Cardiac atrium fibroblast (primary cell): ENCODE measurements around the gene SRSF4. TPM values are rescaled to one million over a fixed set of nuclear protein-coding genes. Genes with fewer than 3 reads are reported as not detected.

Source experiments
- total RNA-seq: library from RNA; depleted of rRNA; stranded (reverse); fragments of >200 nt; gene quantifications from 2 replicates; pipeline ENCODE4 v1.2.3, GENCODE V29; 2015

SRSF4 gene
- 22.2 and 22.4 TPM in 2 replicates for total RNA-seq

DNA sequence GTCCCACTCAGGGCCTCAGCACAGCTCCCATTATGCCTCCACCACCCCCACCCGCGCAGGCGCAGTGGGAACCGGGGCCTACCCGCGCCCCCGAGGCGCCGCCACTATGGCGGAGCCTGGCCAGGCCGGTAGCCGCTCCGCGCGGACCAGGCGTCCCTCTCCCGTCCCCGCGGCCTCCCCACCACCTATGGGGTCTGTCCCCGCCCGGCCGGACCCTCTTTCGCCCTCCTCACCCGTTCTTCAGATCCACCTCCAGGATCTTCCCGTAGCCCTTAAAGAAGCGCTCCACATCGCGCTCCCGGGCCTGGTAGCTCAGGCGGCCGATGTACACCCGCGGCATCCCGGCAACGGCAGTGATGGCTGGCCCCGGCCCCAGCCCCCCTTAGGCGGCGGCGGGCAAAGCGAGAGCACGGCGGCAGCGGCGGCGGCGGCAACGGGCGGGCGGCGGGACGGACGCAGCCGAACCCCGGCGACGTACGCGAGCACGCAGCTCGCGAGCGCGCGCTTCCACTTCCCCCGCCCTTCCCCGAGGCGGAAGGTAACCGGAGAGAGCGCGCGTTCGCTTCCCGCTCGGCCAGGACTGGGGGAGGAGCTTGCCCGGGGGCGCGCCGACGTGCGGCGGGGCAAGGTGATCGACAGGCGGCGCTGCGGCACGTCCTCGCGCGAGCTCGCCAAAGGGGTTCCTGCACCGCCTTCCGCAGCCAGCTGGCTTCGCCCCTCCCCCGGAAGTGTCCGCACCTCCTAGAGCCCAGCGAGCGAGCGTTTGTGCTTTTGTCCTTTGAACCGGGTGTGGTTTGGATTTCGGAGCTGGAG is at the start of gene SRSF4:
Gene SRSF4, minus strand, starts transcription at position 488 of the 813 bp plus-strand sequence. Its CDS starts 148 bp downstream, at position 340.

DNA sequence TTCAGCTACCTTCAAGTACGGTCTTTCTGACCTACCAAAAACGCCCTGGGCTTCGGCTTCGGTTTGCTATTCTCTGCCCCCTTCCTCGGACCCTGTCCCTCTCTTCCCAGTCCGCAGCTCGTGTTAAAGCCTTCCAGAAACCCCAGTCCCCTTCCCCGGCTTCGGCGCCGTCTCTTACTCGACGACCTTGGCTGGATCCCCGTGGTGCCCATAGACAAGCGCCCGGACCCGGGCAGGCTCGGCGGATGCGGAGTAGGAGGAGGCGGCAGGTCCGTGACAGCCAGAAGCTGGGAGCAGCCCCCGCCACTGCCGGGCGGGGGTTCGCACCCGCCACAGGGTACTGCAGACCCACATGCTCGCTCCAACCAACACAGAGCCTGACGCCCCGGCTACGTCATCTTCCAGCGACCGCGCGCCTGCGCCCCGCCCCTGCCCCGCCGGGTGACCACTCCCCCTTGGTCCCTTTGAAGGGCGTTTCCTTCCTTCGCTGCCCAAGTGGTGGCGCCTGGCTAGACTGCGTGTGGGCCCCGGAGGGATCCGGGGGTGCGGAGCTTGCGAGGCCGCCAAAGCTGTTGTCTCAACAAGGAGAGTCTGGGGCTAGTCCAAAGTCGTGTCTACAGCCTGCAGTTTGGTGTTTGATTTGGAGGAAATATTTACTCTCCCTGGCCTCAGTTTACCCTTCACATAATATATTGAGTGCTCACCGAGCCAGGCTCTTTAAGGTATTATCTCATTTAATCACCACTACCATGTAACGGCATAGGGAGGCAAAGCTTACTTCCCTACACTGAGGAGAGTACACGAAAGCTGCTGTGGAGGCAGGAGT is 49.1 kb upstream of the SRSF4 start, which contains the start of gene MECR:
Gene MECR, minus strand, starts transcription at position 382 of the 826 bp plus-strand sequence. Its CDS starts 28 bp downstream, at position 354.

DNA sequence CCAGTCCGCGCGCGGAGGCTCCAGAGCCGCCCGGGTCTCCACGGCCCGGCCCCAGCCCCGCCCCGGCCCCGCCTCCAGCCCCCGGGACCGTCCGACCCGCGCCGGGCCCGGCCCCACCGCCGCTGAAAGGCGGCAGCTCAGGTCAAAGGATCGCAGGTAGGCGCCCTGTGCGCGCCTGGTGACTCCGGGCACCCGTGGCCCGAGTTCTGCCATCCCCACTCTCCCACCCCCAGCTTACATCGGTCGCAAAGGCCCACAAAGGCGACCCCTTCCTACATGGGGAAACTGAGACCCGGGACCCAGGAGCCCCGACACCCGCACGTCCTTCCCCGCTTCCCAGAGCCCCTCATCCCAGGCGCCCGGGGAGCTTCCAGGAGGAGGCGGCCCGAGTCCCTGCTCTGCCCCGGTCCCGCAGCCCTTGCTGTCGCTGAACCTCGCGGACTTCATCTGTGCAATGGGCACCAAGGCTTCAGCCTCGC is 57.8 kb downstream of the SRSF4 start, which contains the start of gene TMEM200B:
Gene TMEM200B, minus strand, starts transcription at position 17 of the 479 bp plus-strand sequence. CDS start 2,075 bp downstream, outside the sequence.

Other genes starting within 250 kb of the SRSF4 start
- gene TMEM200B, start 58.0 kb downstream of the SRSF4 start, total RNA-seq, result 8.6 and 11.6 TPM in 2 replicates
- 21.8 and 24.5 TPM in 2 replicates for gene MECR, start 49.0 kb upstream of the SRSF4 start, total RNA-seq
- gene PTPRU, start 54.6 kb upstream of the SRSF4 start, total RNA-seq, result 13.9 and 23.5 TPM in 2 replicates